Muscle layer of colon (tissue), 2 donors: Measurements from ENCODE around the gene EIF4A3.

Source experiments
- H3K27ac ChIP-seq: one replicate; pipeline ENCODE4 v1.7.0; 2013; ENCODE audit warnings: low read depth, mild to moderate bottlenecking, low read length, moderate library complexity
- H3K27me3 ChIP-seq, 2 donors: one replicate each; pipeline ENCODE4 v1.7.0; 2013; ENCODE audit warnings: low read length in 2 of 2, mild to moderate bottlenecking in 2 of 2; ENCODE audit not compliant: insufficient read depth in 2 of 2, control insufficient read depth in 1 of 2
- H3K36me3 ChIP-seq: one replicate; pipeline ENCODE4 v1.7.0; 2013; ENCODE audit warnings: mild to moderate bottlenecking, low read length; ENCODE audit not compliant: insufficient read depth
- H3K4me1 ChIP-seq: one replicate; pipeline ENCODE4 v1.7.0; 2013; ENCODE audit warnings: mild to moderate bottlenecking, low read length; ENCODE audit not compliant: insufficient read depth
- H3K4me3 ChIP-seq, 2 donors: one replicate each; pipeline ENCODE4 v1.7.0; 2013; ENCODE audit warnings: low read length in 2 of 2, low read depth in 1 of 2, mild to moderate bottlenecking in 1 of 2, moderate library complexity in 1 of 2
- H3K9ac ChIP-seq: one replicate; pipeline ENCODE4 v1.7.0; 2013; ENCODE audit warnings: low read length
- H3K9me3 ChIP-seq: one replicate; pipeline ENCODE4 v1.7.0; 2013; ENCODE audit warnings: mild to moderate bottlenecking, low read length
- donor health status: abdominal sarcoma.
- donor health status: Adenocarcinoma of cecum.

The EIF4A3 gene

DNA sequence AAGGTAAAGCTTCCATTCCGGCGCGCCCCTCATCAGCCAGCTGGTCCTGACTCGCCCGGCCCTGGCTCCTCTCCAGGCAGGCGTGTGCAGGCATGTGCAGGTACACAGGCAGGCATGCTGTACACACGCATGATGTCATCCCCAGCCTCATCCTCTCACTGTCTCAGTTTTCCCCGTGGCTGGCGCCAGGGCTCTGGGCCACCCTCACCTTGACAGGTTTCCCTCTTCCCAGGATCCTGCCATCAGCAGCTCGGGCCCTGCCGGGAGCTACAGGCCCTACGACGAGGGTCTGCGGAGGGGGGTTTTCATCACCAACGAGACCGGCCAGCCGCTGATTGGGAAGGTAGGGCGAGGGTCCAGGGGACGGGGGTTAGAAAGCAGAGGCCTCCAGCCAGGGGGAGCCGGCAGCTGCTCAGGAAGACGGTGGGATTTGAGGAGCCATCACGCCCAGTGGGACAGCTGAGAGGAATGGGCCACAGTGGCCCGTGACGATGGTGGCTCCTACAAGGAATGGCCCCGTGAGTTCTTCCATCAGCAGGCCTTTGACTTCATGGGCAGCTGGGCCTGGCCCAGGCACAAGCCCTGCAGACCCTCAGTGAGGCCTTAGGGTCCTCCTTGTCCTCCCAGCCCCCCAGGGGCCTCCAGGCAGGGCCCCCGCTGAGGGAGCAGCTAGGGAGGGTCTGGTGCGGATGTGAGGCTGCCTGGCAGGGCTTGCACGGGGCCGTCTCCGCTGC is 37.0 kb downstream of the EIF4A3 start:
- no peaks in the 10 kb centered on the region for H3K36me3 ChIP-seq
- no peak overlapping the region for H3K4me3 ChIP-seq
- no peaks in the 10 kb centered on the region for H3K4me1 ChIP-seq
- no peak overlapping the region for H3K9ac ChIP-seq
- no peaks in the 10 kb centered on the region for H3K27me3 ChIP-seq
- H3K9me3 ChIP-seq = no peaks in the 10 kb centered on the region
- H3K27ac ChIP-seq = no peak overlapping the region

DNA sequence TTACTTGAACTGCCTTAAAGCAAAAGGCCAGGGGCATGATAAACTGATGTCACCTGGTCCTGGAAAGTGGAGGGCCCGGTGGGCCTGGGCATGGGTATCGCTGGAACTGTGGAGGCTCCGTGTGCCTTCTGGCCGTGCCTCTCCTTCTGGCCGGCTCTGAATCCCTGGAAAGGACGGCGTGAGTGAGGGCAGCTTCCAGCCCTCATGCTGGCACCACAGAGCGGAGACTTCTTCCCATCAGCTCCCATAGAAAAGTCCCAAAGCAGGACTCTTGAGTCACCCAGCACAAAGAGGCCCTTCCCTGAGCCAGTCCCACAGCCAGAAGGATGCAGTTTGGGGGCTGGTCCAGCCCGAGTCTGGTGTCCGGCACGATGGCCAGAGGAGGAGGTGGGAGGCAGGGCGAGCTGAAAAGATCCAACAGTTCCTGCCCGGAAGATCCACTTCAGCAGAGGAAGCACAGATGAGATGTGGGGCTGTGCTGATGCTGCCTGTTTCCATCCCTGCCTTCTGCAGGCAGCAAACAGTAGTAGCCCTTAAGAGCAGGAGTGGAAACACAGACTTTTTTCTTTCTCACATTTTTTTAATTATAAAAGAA is 37.8 kb downstream of the EIF4A3 start:
- Histone ChIP-seq H3K27me3 (no peaks in the 10 kb centered on the region), H3K27ac (no peak overlapping the region), H3K4me3 (no peak overlapping the region), H3K9me3 (no peaks in the 10 kb centered on the region), H3K4me1 (no peaks in the 10 kb centered on the region), H3K9ac (no peak overlapping the region), H3K36me3 (no peaks in the 10 kb centered on the region)

DNA sequence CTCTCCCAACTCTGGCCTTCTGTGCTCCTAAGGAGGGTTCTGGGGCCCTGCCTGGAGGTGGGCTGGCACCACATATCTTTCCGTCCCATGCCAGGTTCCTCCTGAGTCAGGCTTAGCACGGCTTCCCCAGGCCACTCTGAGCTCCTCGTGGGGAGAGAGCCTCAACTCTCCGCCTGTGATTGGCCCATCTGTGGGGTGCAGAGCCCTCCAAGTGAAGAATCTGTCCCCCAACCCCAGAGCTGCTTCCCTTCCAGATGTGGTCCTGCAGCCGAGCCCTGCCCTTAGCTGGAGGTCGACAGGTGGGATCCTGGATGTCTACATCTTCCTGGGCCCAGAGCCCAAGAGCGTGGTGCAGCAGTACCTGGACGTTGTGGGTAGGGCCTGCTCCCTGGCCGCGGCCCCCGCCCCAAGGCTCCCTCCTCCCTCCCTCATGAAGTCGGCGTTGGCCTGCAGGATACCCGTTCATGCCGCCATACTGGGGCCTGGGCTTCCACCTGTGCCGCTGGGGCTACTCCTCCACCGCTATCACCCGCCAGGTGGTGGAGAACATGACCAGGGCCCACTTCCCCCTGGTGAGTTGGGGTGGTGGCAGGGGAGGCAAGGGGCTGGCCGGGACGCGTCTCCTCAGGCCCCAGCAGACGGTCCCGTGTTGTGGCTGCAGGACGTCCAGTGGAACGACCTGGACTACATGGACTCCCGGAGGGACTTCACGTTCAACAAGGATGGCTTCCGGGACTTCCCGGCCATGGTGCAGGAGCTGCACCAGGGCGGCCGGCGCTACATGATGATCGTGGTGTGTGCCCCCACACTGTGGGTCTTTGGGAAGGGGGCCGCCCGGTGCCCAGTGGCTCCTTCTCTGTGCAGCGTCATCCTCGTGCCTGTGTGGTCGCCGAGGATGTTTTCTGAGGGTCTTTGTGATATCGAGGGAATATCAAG is 38.6 kb downstream of the EIF4A3 start:
- H3K27ac ChIP-seq = no peak overlapping the region
- H3K4me1 ChIP-seq = no peaks in the 10 kb centered on the region
- H3K36me3 ChIP-seq = no peaks in the 10 kb centered on the region
- H3K27me3 ChIP-seq = no peaks in the 10 kb centered on the region
- H3K9ac ChIP-seq = no peak overlapping the region
- H3K4me3 ChIP-seq = no peak overlapping the region
- no peaks in the 10 kb centered on the region for H3K9me3 ChIP-seq

GRCh38 chr17:80107231-80108021 is 39.5 kb downstream of the EIF4A3 start:
- H3K4me3 ChIP-seq = no peak overlapping the region

GRCh38 chr17:80106751-80107150 is 40.2 kb downstream of the EIF4A3 start:
- H3K4me3 ChIP-seq = no peak overlapping the region
- H3K9me3 ChIP-seq = no peaks in the 10 kb centered on the region
- H3K36me3 ChIP-seq = no peaks in the 10 kb centered on the region
- H3K4me1 ChIP-seq = peaks cover 11% of the 10 kb centered on the region
- no peak overlapping the region for H3K9ac ChIP-seq
- no peak overlapping the region for H3K27ac ChIP-seq
- H3K27me3 ChIP-seq = no peaks in the 10 kb centered on the region

More at GRCh38 chr17:80107231-80108021, 39.5 kb downstream of the EIF4A3 start:
- Histone ChIP-seq H3K27ac (no peak overlapping the region), H3K9me3 (no peaks in the 10 kb centered on the region), H3K9ac (no peak overlapping the region), H3K36me3 (no peaks in the 10 kb centered on the region), H3K4me1 (peaks cover 5% of the 10 kb centered on the region), H3K27me3 (no peaks in the 10 kb centered on the region)

GRCh38 chr17:80106176-80106575 is 40.8 kb downstream of the EIF4A3 start:
- no peak overlapping the region for H3K27ac ChIP-seq
- H3K9ac ChIP-seq = no peak overlapping the region
- H3K36me3 ChIP-seq = no peaks in the 10 kb centered on the region
- peaks cover 11% of the 10 kb centered on the region for H3K4me1 ChIP-seq
- no peaks in the 10 kb centered on the region for H3K27me3 ChIP-seq
- no peaks in the 10 kb centered on the region for H3K9me3 ChIP-seq
- no peak overlapping the region for H3K4me3 ChIP-seq

GRCh38 chr17:80105762-80106161 is 41.2 kb downstream of the EIF4A3 start:
- no peak overlapping the region for H3K4me3 ChIP-seq
- no peaks in the 10 kb centered on the region for H3K27me3 ChIP-seq
- no peaks in the 10 kb centered on the region for H3K36me3 ChIP-seq
- no peaks in the 10 kb centered on the region for H3K9me3 ChIP-seq
- no peak overlapping the region for H3K9ac ChIP-seq
- H3K27ac ChIP-seq = no peak overlapping the region
- peaks cover 11% of the 10 kb centered on the region for H3K4me1 ChIP-seq

DNA sequence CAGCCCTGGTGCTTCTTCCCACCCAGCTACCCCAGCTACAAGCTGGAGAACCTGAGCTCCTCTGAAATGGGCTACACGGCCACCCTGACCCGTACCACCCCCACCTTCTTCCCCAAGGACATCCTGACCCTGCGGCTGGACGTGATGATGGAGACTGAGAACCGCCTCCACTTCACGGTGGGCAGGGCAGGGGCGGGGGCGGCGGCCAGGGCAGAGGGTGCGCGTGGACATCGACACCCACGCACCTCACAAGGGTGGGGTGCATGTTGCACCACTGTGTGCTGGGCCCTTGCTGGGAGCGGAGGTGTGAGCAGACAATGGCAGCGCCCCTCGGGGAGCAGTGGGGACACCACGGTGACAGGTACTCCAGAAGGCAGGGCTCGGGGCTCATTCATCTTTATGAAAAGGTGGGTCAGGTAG is 42.0 kb downstream of the EIF4A3 start:
- Histone ChIP-seq H3K9ac (no peak overlapping the region), H3K27me3 (no peaks in the 10 kb centered on the region), H3K4me1 (peaks cover 19% of the 10 kb centered on the region), H3K9me3 (no peaks in the 10 kb centered on the region), H3K4me3 (no peak overlapping the region), H3K36me3 (no peaks in the 10 kb centered on the region), H3K27ac (no peak overlapping the region)

DNA sequence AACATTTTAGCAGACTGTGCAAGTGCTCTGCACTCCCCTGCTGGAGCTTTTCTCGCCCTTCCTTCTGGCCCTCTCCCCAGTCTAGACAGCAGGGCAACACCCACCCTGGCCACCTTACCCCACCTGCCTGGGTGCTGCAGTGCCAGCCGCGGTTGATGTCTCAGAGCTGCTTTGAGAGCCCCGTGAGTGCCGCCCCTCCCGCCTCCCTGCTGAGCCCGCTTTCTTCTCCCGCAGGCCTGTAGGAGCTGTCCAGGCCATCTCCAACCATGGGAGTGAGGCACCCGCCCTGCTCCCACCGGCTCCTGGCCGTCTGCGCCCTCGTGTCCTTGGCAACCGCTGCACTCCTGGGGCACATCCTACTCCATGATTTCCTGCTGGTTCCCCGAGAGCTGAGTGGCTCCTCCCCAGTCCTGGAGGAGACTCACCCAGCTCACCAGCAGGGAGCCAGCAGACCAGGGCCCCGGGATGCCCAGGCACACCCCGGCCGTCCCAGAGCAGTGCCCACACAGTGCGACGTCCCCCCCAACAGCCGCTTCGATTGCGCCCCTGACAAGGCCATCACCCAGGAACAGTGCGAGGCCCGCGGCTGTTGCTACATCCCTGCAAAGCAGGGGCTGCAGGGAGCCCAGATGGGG is 42.5 kb downstream of the EIF4A3 start:
- Histone ChIP-seq H3K36me3 (no peaks in the 10 kb centered on the region), H3K27me3 (no peaks in the 10 kb centered on the region), H3K4me1 (peaks cover 20% of the 10 kb centered on the region), H3K9me3 (no peaks in the 10 kb centered on the region), H3K9ac (no peak overlapping the region), H3K4me3 (no peak overlapping the region), H3K27ac (no peak overlapping the region)

GRCh38 chr17:80103449-80104085 is 43.4 kb downstream of the EIF4A3 start:
- Histone ChIP-seq H3K27ac (no peak overlapping the region), H3K9me3 (no peaks in the 10 kb centered on the region), H3K4me1 (peaks cover 20% of the 10 kb centered on the region), H3K4me3 (no peak overlapping the region), H3K27me3 (no peaks in the 10 kb centered on the region), H3K9ac (no peak overlapping the region), H3K36me3 (no peaks in the 10 kb centered on the region)
